Measurements from ENCODE around the gene ABCC12.
A peak's percentile ranks its signal among the peaks of the same experiment; 100 is the strongest.

The ABCC12 gene

GRCh38 chr16:48158296-48158695 is 2.5 kb upstream of the ABCC12 start:
- DNase-seq (ENCODE audit: low read depth in 1 of 2, low spot score in 1 of 2) = peak; percentile 26 to 88
- no peak for TF ChIP-seq SPI1 (IDR thresholded peaks at IDR 0.05; ENCODE audit: borderline replicate concordance, low read depth)
- no peak for TF ChIP-seq CTCF (IDR thresholded peaks at IDR 0.05; ENCODE audit: insufficient read depth, low read length)
- no peak for TF ChIP-seq POLR2AphosphoS5 (IDR thresholded peaks at IDR 0.05; ENCODE audit: low read depth)
- TF ChIP-seq GABPA (IDR thresholded peaks at IDR 0.05; ENCODE audit: low read depth) = no peak
- TF ChIP-seq, protein P1, sequence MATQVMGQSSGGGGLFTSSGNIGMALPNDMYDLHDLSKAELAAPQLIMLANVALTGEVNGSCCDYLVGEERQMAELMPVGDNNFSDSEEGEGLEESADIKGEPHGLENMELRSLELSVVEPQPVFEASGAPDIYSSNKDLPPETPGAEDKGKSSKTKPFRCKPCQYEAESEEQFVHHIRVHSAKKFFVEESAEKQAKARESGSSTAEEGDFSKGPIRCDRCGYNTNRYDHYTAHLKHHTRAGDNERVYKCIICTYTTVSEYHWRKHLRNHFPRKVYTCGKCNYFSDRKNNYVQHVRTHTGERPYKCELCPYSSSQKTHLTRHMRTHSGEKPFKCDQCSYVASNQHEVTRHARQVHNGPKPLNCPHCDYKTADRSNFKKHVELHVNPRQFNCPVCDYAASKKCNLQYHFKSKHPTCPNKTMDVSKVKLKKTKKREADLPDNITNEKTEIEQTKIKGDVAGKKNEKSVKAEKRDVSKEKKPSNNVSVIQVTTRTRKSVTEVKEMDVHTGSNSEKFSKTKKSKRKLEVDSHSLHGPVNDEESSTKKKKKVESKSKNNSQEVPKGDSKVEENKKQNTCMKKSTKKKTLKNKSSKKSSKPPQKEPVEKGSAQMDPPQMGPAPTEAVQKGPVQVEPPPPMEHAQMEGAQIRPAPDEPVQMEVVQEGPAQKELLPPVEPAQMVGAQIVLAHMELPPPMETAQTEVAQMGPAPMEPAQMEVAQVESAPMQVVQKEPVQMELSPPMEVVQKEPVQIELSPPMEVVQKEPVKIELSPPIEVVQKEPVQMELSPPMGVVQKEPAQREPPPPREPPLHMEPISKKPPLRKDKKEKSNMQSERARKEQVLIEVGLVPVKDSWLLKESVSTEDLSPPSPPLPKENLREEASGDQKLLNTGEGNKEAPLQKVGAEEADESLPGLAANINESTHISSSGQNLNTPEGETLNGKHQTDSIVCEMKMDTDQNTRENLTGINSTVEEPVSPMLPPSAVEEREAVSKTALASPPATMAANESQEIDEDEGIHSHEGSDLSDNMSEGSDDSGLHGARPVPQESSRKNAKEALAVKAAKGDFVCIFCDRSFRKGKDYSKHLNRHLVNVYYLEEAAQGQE (IDR thresholded peaks at IDR 0.05; ENCODE audit: insufficient replicate concordance, low read depth) = no peak
- H3K4me3 ChIP-seq (replicated peaks; ENCODE audit: insufficient read depth, low read length) = no peak overlapping the region
- no peak overlapping the region for H3K27ac ChIP-seq (replicated peaks)
- H3K27me3 ChIP-seq (ENCODE audit: insufficient read depth, poor library complexity, severe bottlenecking) = no peaks in the 10 kb centered on the region

DNA sequence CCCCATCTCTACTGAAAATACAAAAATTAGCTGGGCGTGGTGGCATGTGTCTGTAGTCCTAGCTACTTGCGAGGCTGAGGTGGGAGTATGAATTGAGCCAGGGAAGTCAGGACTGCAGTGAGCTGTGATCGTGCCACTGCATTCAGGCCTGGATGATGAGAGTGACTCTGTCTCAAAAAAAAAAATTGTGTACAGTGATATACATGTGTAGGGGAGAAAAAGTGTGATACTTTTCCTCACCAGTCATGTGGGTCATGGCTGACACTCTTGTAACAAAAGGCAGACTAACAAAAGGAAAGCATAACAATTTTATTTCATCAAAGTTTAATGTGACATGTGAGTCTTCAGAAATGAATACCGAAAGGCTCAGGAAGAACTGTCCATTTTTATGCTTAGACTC is 2.0 kb upstream of the ABCC12 start:
- Histone ChIP-seq H3K27ac (replicated peaks) (no peak overlapping the region), H3K27me3 (ENCODE audit: insufficient read depth, poor library complexity, severe bottlenecking) (no peaks in the 10 kb centered on the region), H3K4me3 (replicated peaks; ENCODE audit: insufficient read depth, low read length) (no peak overlapping the region)
- no peak for DNase-seq (ENCODE audit: low read depth in 1 of 2, low spot score in 1 of 2)
- TF ChIP-seq GABPA (IDR thresholded peaks at IDR 0.05; ENCODE audit: low read depth) = no peak
- TF ChIP-seq SPI1 (IDR thresholded peaks at IDR 0.05; ENCODE audit: borderline replicate concordance, low read depth) = no peak
- TF ChIP-seq POLR2AphosphoS5 (IDR thresholded peaks at IDR 0.05; ENCODE audit: low read depth) = no peak
- TF ChIP-seq, protein P1 (IDR thresholded peaks at IDR 0.05; ENCODE audit: insufficient replicate concordance, low read depth) = no peak
- TF ChIP-seq CTCF (IDR thresholded peaks at IDR 0.05; ENCODE audit: insufficient read depth, low read length) = no peak

GRCh38 chr16:48157302-48157701 is 1.5 kb upstream of the ABCC12 start:
- no peak for TF ChIP-seq CTCF (IDR thresholded peaks at IDR 0.05; ENCODE audit: insufficient read depth, low read length)
- no peak for TF ChIP-seq POLR2AphosphoS5 (IDR thresholded peaks at IDR 0.05; ENCODE audit: low read depth)
- TF ChIP-seq, protein P1 (IDR thresholded peaks at IDR 0.05; ENCODE audit: insufficient replicate concordance, low read depth) = no peak
- TF ChIP-seq GABPA (IDR thresholded peaks at IDR 0.05; ENCODE audit: low read depth) = no peak
- TF ChIP-seq SPI1 (IDR thresholded peaks at IDR 0.05; ENCODE audit: borderline replicate concordance, low read depth) = no peak
- no peak for DNase-seq (ENCODE audit: low read depth in 1 of 2, low spot score in 1 of 2)
- H3K27me3 ChIP-seq (ENCODE audit: insufficient read depth, poor library complexity, severe bottlenecking) = no peaks in the 10 kb centered on the region
- H3K4me3 ChIP-seq (replicated peaks; ENCODE audit: insufficient read depth, low read length) = no peak overlapping the region
- no peak overlapping the region for H3K27ac ChIP-seq (replicated peaks)
